ENCODE data around the gene EPB41L2. TPM values are rescaled to one million over a fixed set of nuclear protein-coding genes. Genes with fewer than 3 reads are reported as not detected.

Gene EPB41L2
- total RNA-seq, 1 experiment from 2014 or later: 91.7 TPM

DNA sequence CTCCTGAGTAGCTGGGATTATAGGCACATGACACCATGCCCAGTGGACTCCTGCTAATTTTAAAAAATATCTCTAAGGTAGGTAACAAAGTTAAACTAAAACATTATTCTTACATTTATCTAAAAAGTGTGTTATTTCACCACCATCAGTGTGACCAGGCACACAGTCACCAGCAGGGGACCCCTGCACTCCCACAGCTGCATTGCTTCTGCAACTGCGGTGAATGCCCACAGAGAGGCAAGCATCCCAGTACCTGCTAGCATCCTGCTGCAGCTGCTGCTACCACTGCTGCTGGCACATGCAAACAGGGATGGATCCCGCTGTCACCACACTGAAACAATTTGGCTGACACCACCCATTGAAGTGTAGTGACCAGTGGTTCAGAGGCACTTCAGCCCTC lies 21.9 kb upstream of the EPB41L2 start:
- H3K9me3 Mint-ChIP-seq (ENCODE audit: unreplicated experiment): peaks cover 8% of the 10 kb centered on the region
- Histone ChIP-seq H3K4me3 (ENCODE audit: low read depth, low read length) (no peak overlapping the region), H3K36me3 (ENCODE audit: control insufficient read depth, insufficient read depth, low read length) (no peaks in the 10 kb centered on the region), H3K27me3 (replicated peaks; ENCODE audit: control insufficient read depth, insufficient read depth, low read length) (no peaks in the 10 kb centered on the region), H3K4me1 (peaks cover 8% of the 10 kb centered on the region; the same call in 1 of the 2 replicates), H3K9me3 (0 out of 2 replicates have a peak, but pooled peaks cover 4% of the 10 kb centered on the region)
- POLR2A ChIA-PET: no interaction called here
- DNase-seq: peak in 1 of 2 experiments; percentile 25
- H3K36me3 Mint-ChIP-seq (ENCODE audit: insufficient read depth, unreplicated experiment): no peaks in the 10 kb centered on the region
- TF ChIP-seq, protein P1, sequence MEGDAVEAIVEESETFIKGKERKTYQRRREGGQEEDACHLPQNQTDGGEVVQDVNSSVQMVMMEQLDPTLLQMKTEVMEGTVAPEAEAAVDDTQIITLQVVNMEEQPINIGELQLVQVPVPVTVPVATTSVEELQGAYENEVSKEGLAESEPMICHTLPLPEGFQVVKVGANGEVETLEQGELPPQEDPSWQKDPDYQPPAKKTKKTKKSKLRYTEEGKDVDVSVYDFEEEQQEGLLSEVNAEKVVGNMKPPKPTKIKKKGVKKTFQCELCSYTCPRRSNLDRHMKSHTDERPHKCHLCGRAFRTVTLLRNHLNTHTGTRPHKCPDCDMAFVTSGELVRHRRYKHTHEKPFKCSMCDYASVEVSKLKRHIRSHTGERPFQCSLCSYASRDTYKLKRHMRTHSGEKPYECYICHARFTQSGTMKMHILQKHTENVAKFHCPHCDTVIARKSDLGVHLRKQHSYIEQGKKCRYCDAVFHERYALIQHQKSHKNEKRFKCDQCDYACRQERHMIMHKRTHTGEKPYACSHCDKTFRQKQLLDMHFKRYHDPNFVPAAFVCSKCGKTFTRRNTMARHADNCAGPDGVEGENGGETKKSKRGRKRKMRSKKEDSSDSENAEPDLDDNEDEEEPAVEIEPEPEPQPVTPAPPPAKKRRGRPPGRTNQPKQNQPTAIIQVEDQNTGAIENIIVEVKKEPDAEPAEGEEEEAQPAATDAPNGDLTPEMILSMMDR (IDR thresholded peaks at IDR 0.05; ENCODE audit: insufficient read depth in 1 of 2, low read depth in 1 of 2, low read length in 1 of 2, severe bottlenecking in 1 of 2, unreplicated experiment in 1 of 2): peak; percentile 34 to 41
- peaks cover 11% of the 10 kb centered on the region for H3K4me1 Mint-ChIP-seq (ENCODE audit: low read depth, unreplicated experiment)
- CTCF ChIA-PET: no interaction called here
- intact Hi-C loops (cut with micrococcal nuclease; ENCODE audit: unreplicated experiment): no loop called here
- no peaks in the 10 kb centered on the region for H3K27me3 Mint-ChIP-seq (ENCODE audit: insufficient read depth, unreplicated experiment)
- no peak overlapping the region for H3K4me3 Mint-ChIP-seq (ENCODE audit: unreplicated experiment)
- BruUV-seq (replicated peaks): no TSS peak
- no peak overlapping the region for H3K27ac Mint-ChIP-seq (ENCODE audit: unreplicated experiment)

DNA sequence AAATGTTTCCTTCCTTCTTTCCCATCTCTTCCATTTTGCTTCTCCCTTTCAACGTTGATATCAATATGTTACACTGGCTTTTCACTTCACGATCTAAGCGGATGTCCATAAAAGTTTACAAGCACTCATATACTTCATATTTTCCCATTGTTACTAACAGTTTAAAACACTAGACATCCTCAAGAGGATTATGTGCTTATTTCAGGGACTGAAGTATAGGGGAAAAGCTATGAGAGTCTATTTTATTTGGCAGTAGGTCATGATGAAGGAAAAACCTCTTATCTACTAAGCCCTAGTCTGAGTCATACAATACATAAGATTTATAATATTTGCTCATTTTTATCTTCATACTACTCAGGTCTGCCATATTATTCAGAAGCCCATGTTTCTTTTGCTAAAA lies 20.6 kb upstream of the EPB41L2 start:
- Histone ChIP-seq H3K27me3 (replicated peaks; ENCODE audit: control insufficient read depth, insufficient read depth, low read length) (no peaks in the 10 kb centered on the region), H3K36me3 (ENCODE audit: control insufficient read depth, insufficient read depth, low read length) (no peaks in the 10 kb centered on the region), H3K4me3 (ENCODE audit: low read depth, low read length) (no peak overlapping the region), H3K9me3 (0 out of 2 replicates have a peak, but pooled peaks cover 4% of the 10 kb centered on the region), H3K4me1 (peaks cover 8% of the 10 kb centered on the region; the same call in 1 of the 2 replicates)
- TF ChIP-seq, protein P1 (IDR thresholded peaks at IDR 0.05; ENCODE audit: insufficient read depth in 1 of 2, low read depth in 1 of 2, low read length in 1 of 2, severe bottlenecking in 1 of 2, unreplicated experiment in 1 of 2): no peak
- no TSS peak for BruUV-seq (replicated peaks)
- no peak overlapping the region for H3K27ac Mint-ChIP-seq (ENCODE audit: unreplicated experiment)
- H3K4me1 Mint-ChIP-seq (ENCODE audit: low read depth, unreplicated experiment): peaks cover 11% of the 10 kb centered on the region
- H3K9me3 Mint-ChIP-seq (ENCODE audit: unreplicated experiment): peaks cover 8% of the 10 kb centered on the region
- H3K27me3 Mint-ChIP-seq (ENCODE audit: insufficient read depth, unreplicated experiment): no peaks in the 10 kb centered on the region
- H3K4me3 Mint-ChIP-seq (ENCODE audit: unreplicated experiment): no peak overlapping the region
- DNase-seq: no peak
- POLR2A ChIA-PET: no interaction called here
- CTCF ChIA-PET: no interaction called here
- no peaks in the 10 kb centered on the region for H3K36me3 Mint-ChIP-seq (ENCODE audit: insufficient read depth, unreplicated experiment)
- intact Hi-C loops (cut with micrococcal nuclease; ENCODE audit: unreplicated experiment): no loop called here

DNA sequence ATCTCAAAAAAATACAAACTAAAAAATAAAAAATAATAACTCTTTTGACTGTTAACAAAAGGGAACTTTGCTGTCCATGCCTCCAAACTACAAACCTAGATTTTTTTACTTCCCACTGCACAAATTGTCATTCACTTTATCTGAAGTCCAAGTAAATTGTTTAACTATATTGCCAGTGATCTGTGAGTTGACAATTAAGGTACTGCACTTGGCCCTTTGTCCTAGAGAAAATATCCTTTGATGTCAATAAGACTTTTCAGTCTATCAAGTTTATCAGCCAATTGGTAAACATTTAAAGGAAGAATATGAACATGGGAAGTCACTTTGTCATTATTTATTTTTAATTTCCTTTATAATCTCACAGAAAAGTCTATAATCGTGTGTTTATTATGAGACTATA lies 19.3 kb upstream of the EPB41L2 start:
- Mint-ChIP-seq H3K36me3 (ENCODE audit: insufficient read depth, unreplicated experiment) (no peaks in the 10 kb centered on the region), H3K9me3 (ENCODE audit: unreplicated experiment) (peaks cover 3% of the 10 kb centered on the region), H3K27ac (ENCODE audit: unreplicated experiment) (no peak overlapping the region), H3K4me1 (ENCODE audit: low read depth, unreplicated experiment) (peaks cover 11% of the 10 kb centered on the region), H3K4me3 (ENCODE audit: unreplicated experiment) (no peak overlapping the region), H3K27me3 (ENCODE audit: insufficient read depth, unreplicated experiment) (no peaks in the 10 kb centered on the region)
- TF ChIP-seq, protein P1 (IDR thresholded peaks at IDR 0.05; ENCODE audit: insufficient read depth in 1 of 2, low read depth in 1 of 2, low read length in 1 of 2, severe bottlenecking in 1 of 2, unreplicated experiment in 1 of 2): no peak
- Histone ChIP-seq H3K4me3 (ENCODE audit: low read depth, low read length) (no peak overlapping the region), H3K27me3 (replicated peaks; ENCODE audit: control insufficient read depth, insufficient read depth, low read length) (no peaks in the 10 kb centered on the region), H3K4me1 (peaks cover 8% of the 10 kb centered on the region; the same call in 1 of the 2 replicates), H3K36me3 (ENCODE audit: control insufficient read depth, insufficient read depth, low read length) (no peaks in the 10 kb centered on the region), H3K9me3 (0 out of 2 replicates have a peak, but pooled peaks cover 4% of the 10 kb centered on the region)
- no peak for DNase-seq
- intact Hi-C loops (cut with micrococcal nuclease; ENCODE audit: unreplicated experiment): no loop called here
- CTCF ChIA-PET: no interaction called here
- no TSS peak for BruUV-seq (replicated peaks)
- POLR2A ChIA-PET: no interaction called here

Data from Caco-2 (cell line).